GM18517 (cell line): ENCODE measurements around the gene SENP7.
A peak's percentile ranks its signal among the peaks of the same experiment; 100 is the strongest.
"Not testable (repeated sequence)": the region's sequence is repeated elsewhere in the genome, so short reads cannot be mapped to it uniquely, and the experiment has no call there.

ENCODE experiments used
- ATAC-seq: cut with Tn5 transposase; IDR thresholded peaks from one replicate; pipeline ENCODE4 v1.9.1; 2021; ENCODE audit warnings: mild to moderate bottlenecking, moderate library complexity; ENCODE audit not compliant: unreplicated experiment

The SENP7 gene

DNA sequence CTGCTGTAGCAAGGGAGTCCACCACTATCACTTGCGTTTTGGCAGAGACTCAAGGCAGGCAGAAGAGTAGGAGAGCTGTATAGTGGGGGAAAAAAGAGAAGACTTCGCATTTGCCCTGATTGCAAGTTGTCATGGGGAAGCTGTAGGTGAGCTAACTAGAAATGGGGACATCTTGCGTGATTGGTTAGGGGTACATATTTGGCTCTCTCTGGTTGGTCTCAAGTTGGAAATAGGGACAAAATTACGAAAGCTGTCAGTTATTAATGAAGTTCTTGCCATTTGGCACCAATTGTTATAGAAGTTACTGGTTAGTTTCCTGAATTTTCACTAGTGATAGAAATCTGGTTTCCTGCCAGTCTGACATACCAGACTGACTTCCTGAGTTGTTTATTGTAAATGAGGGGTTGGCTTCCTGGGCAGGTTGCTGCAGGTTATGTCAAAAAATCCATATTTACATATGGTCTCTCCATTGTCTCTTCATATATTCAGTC is 8.2 kb upstream of the SENP7 start:
- no peak for ATAC-seq

DNA sequence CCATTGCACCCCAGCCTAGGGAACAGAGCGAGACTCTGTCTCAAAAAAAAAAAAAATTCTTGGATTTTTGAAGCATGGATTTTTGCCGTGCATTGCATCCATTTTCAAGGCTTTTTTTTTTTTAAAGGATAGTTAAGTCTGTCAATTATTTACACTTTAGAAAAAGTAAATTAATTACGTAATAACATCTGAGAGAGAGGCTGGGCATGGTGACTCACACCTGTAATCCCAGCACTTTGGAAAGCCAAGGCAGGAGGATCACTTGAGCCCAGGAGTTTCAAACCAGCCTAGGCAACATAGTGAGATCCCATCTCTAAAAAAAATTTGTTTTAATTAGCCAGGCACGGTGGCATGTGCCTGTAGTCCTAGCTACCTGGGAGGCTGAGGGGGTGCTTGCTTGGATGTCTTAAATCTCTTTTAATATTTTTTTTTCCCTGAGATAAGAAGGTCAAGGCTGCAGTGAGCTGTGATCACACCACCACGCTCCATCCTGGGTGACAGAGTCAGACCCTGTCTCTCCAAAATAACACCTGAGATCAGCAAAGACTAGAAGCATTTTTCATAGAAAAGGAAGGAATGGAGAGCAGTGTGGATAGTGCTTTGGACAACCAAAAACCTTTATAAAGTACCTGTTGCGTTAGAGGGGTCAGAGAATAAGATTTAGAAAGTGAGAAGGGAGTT is 6.8 kb upstream of the SENP7 start:
- ATAC-seq, result no peak

DNA sequence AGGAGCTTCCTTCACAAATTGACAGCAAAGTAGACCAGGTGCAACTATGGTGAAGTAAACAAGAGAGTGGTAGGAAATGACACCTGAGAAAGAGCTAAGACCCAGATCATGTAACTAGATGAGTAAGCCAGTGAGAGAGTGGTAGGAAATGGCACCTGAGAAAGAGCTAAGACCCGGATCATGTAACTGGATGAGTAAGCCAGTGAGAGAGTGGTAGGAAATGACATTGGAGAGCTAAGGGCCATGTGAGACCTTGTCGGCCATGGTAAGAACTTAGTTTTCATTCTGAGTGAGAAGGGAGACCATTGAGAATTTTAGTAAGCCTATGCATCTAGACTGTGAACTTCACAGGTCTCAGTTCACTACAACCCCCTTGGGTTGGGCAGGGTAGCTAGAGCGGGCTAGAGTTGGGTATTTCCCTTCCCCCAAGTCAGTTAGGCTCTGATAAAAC is 5.4 kb upstream of the SENP7 start:
- ATAC-seq, result peak; percentile 99

DNA sequence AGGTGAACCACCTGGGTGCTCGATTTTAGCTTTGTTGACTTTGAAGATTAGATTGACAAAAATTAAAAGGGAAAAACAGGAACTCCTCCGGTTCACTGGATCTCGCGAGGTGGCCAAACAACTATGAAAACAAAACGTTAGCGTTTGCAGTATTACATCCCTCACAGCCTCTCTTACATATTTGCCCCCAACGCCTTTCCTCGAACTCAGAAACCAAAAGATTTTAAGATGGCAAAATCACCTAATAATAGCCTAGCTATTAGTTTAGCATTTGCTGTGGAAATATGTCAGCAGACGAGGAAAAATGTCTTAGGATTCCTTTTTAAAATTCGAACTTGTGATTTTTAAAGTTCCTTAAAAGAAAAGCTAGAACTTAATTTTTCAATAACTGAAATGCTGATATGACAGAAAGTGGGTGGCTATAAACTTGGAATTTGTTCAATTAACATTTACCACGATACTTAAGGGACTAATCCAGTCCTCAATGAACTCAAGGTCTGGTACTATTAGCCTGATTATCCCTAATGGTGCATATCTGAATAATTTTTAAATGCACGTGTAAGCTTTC is 491 bp upstream of the SENP7 start:
- peak; percentile 36 for ATAC-seq

DNA sequence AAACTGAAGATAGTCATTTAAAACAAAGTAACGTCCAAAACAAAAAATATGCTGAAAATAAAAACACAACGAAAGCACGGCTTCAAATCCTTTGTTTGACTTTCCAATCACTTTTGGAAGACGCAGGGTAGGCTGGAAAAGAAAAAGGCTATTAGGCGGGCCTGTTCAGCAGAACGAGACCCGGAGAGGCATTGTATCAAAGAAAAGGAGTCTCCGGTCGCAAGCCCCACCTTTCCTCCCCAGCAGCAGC is 691 bp downstream of the SENP7 start:
- ATAC-seq, result peak; percentile 9

DNA sequence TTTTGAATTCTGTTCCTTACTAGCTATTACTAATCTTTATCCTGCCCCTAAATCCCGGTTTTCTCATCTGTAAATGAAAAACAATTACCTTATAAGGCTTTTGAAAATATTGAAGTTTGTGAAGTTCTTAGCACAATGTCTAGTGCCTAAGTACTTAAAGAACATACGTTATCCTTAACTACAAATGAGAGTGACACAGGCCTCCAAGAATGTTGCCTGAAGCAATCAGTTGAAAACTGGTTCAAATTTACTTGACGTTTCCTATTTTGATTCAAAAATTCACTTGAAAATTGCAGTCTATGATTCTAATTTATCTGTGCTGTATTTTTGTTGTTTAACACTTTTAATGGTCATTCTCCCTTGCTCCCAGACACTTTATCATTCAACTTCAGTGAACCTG is 3.2 kb downstream of the SENP7 start:
- ATAC-seq, result no peak

DNA sequence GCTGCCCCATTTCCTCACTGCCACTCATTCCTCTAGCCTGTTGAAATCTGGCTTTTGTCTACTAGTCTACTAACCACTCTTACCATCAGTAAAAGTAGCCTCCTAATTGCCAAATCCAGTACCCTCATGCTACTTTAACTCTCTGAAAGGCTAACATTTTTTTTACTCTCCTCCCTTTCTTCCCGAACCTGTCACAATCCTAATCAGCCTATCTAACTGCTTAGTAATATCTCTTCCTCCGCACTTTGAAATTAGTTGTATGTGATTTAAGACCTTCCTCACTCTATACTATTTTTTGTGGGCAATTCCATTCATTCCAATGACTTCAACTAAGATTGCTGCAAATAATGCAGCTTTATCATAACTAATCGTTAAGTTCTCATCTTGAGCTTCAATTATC is 3.7 kb downstream of the SENP7 start:
- ATAC-seq, result no peak

DNA sequence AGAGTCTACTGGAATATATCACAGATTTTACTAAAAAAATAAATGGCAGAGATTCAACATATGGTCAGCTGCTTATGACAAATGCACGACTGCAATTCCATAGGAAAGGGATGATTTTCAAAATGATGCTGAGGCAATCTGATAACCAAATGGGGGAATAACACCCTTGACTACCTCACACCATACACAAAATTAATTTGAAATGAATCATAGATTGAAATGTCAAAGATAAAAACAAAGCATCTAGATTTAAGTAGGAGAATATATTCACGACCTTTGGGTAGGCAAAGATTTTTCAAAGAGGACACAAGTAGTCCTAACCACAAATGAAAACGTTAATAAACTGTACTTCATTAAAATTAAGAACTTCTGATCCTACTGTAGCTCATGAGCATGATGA is 11.2 kb downstream of the SENP7 start:
- ATAC-seq, result no peak

DNA sequence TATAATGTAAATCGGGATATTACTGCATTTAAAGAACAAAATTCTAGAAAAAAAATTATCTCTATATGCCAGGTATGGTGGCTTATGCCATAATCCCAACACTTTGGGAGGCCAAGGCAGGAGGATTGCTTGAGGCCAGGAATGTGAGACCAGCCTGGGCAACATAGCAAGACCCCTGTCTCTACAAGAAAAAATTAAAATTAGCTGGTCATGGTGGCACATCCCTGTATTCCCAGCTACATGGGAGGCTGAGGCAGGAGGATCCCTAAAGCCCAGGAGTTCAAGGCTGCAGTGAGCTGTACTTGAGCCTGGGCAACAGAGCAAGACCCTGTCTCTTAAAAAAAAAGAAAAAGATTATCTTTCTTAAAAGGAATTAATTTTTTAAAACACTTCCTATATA is 12.8 kb downstream of the SENP7 start:
- ATAC-seq, result no peak

DNA sequence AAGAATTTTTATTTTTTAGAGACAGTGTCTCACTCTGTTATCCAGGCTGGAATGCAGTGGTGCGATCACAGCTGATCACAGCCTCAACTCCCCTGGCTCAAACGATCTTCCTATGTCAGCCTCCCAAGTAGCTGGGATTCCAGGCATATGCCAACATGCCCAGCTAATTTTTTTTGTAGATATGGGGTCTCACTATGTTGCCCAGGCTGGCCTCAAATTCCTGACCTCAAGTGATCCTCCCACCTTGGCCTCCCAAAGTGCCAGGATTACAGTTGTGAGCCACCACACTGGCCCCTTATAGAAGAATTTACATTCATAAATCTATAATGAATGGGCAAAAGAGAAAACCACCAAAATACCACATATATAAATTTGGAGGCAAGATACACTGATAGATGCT is 15.2 kb downstream of the SENP7 start:
- ATAC-seq, result no peak

DNA sequence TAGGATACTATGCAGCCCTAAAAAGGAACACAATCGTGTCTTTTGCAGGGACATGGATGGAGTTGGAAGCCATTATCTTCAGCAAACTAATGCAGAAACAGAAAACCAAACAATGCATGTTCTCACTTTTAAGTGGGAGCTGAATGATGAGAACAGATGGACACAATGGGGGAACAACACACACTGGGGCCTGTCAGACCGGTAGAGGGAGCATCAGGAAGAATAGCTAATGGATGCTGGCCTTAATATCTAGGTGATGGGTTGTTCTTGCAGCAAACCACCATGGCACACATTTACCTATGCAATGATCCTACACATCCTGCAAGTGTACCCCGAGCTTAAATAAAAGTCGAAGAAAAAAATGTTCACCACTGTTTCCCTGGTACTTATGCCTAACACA is 17.5 kb downstream of the SENP7 start:
- no peak for ATAC-seq

DNA sequence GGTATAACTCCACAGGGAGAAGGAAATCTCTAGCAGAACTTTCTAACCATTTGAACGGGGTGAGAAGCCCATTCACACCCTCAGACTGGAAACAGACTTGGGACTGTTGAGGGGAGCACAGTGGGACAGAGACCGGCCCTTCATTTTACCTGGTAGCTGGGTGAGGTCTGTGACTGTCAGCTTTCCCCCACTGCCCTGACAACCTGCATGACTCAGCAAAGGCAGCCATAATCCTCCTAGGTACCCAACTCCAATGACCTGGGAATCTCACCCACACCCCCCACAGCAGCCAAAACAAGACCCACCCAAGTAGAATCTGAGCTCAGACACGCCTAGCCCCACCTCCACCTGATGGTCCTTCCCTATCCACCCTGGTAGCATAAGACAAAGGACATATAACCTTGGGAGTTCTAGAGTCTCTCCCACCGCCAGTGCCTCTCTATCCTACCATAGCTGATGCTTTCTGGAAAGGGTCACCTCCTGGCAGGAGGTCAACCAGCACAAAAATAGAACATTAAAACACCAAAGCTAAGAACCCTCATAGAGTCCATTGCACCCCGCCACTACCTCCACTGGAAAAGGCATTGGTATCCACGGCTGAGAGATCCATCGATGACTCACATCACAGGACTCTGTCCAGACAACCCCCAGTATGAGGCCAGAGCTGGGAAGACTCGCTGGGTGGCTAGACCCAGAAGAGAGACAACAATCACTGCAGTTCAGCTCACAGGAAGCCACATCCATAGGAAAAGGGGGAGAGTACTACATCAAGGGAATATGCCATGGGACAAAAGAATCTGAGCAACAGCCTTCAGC is 28.0 kb downstream of the SENP7 start:
- ATAC-seq, result no peak

DNA sequence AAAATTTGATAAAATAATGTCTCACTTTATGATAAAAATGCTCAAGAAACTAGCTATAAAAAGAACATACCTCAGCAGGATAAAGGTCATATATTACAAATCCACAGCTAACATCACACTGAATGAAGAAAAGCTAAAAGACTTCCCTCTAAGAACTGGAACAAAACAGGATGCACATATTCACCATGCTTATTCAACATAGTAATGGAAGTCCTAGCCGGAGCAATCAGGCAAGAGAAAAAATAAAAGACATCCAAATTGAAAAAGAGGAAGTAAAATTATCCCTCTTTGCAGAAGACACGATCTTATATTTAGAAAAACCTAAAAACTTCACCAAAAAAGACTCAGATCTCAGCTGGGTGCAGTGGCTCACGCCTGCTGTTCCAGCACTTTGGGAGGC is 34.0 kb downstream of the SENP7 start:
- no peak for ATAC-seq

DNA sequence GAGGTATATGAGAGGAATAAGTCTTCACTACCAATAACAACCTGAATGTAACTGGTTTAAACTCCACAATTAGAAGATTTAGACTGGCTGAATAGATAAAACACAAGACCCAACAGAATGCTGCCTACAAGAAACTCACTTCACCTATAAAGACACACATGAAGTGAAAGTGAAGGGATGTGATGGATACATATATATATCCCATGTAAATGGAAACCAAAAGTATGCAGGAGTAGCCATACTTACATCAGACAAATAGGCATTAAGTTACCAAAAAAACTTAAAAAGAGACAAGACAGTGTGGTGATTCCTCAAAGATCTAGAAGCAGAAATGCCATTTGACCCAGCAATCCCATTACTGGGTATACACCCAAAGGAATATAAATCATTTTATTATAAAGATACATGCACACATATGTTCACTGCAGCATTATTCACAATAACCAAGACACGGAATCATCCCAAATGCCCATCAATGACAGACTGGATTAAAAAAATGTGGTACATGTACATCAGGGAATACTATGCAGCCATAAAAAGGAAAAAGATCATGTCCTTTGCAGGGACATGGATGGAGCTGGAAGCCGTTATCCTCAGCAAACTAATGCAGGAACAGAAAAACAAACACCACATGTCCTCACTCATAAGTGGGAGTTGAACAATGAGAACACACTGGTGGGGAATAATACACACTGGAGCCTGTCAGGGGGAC is 38.0 kb downstream of the SENP7 start:
- not testable (repeated sequence) for ATAC-seq

DNA sequence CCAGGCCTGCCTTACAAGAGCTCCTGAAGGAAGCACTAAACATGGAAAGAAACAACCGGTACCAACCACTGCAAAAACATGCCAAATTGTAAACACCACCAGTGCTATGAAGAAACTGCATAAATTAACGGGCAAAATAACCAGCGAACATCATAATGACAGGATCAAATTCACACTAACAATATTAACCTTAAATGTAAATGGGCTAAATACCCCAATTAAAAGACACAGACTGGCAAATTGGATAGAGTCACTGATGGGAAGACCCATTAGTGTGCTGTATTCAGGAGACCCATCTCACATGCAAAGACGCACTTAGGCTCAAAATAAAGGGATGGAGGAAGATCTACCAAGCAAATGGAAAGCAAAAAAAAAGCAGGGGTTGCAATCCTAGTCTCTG is 44.3 kb downstream of the SENP7 start:
- not testable (repeated sequence) for ATAC-seq

DNA sequence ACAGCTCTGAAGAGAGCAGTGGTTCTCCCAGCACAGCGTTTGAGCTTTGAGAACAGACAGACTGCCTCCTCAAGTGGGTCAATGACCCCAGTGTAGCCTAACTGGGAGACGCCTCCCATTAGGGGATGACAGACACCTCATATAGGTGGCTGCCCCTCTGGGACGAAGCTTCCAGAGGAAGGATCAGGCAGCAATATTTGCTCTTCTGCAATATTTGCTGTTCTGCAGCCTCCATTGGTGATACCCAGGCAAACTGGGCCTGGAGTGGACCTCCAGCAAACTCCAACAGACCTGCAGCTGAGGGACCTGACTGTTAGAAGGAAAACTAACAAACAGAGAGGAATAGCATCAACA is 45.7 kb downstream of the SENP7 start:
- ATAC-seq, result not testable (repeated sequence)

DNA sequence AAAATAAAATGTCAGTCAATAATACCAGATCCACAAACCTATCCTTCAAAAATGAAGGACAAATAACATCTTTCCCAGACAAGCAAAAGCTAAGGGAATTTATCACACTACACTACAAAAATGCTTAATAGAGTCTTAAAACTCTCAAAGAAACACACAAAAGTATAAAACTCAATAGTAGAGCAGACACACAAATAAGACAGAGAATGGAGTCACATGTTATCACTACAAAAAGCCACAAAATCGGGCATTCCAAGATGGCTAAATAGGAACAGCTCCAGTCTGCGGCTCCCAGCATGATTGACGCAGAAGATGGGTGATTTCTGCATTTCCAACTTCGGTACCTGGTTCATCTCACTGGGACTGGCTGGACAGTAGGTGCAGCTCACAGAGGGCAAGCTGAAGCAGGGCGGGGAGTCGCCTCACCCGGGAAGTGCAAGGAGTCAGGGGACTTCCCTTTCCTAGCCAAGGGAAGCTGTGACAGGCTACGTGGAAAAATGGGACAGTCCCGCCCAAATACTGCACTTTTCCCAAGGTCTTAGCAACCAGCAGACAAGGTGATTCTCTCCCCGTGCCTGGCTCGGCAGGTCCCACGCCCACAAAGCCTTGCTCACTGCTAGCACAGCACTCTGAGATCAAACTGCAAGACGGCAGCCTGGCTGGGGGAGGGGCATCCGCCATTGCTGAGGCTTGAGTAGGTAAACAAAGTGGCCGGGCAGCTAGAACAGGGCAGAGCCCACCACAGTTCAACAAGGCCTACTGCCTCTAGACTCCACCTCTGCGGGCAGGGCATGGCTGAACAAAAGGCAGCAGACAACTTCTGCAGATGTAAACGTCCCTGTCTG is 46.3 kb downstream of the SENP7 start:
- ATAC-seq, result no peak

DNA sequence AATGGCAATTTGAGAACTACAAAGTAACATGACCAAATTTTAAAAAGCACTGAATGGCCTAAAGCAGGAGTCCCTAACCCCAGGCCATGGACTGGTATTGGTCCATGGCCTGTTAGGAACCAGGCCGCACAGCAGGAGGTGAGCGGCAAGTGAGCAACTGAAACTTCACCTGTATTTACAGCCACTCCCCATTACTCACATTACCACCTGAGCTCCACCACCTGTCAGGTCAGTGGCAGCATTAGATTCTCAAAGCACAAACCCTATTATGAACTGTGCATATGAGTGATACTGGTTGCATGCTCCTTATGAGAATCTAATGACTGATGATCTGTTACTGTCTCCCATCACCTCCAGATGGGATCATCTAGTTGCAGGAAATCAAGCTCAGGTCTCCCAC is 48.8 kb downstream of the SENP7 start:
- no peak for ATAC-seq

DNA sequence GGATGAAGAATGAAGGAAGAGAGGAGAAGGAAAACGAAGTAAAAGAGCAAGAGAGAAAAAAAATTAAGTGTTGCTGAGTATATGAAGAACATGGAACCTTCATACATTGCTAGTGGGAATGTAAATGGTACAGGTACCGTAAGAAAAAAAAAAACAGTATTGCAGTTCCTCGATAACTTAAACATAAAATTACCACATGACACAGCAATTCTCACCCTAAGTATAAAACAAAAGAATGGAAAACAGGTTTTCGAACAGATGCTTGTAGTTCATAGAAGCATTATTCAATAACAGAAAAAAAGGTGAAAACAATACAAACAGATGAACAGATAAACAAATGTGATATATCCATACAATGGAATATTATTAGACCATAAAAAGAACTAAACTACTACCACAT is 51.6 kb downstream of the SENP7 start:
- no peak for ATAC-seq

DNA sequence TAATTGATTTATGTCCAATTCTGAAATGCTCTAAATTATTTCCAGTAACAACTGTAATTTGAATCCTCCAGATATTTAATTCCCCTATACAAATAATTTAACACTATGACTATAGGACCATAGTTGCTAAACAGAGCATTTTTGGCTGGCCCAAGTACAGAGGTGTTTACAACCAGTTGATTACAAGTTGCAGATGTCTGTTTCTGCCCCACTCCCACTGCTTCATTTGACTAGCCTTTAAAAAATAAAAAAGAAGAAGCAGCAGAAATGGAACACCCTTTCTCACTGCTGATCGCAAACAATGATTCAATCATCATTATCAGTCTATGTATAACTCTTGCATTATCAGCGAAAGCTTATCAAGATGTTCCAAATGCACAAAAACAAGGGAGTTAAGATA is 54.6 kb downstream of the SENP7 start:
- ATAC-seq, result no peak

DNA sequence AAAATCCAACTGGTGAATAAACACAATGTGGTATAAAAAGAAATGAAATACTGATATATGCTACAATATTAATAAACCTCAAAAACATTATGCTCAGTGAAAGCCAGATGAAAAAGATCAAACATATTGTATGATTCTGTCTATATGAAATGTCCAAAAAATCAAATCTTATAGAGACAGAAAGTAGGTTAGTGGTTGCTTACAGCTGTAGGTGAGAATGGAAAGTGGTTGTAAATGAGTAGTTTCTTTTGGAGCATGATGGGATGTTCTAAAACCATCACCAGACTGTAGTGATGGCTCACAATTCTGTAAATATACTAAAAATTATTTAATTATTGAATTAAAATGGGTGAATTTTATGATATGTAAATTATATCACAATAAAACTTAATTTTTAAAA is 58.4 kb downstream of the SENP7 start:
- ATAC-seq, result no peak
